Smooth muscle cell (in vitro differentiated cells): ENCODE measurements around the gene CREB3L1. TPM values are rescaled to one million over a fixed set of nuclear protein-coding genes. Genes with fewer than 3 reads are reported as not detected.
A peak's percentile ranks its signal among the peaks of the same experiment; 100 is the strongest.

Experiments used
- DNase-seq: peaks from one replicate; lab custom pipeline; 2025; ENCODE audit not compliant: unreplicated experiment; lab: John Stamatoyannopoulos, UW
- H2AFZ ChIP-seq: fragments of 200-600 bp; sonication (generic); 2 replicates; pipeline ENCODE4 v1.6.0; 2016; ENCODE audit warnings: antibody characterized with exemption, low read depth, mild to moderate bottlenecking
- H3F3A ChIP-seq: fragments of 200-600 bp; sonication (generic); 2 replicates; pipeline ENCODE4 v1.6.0; 2017; ENCODE audit warnings: antibody characterized with exemption, low read depth
- H3K27ac ChIP-seq: fragments of 200-600 bp; sonication (generic); 2 replicates; pipeline ENCODE4 v1.5.1; 2016; ENCODE audit warnings: low read depth, mild to moderate bottlenecking
- H3K27me3 ChIP-seq: fragments of 200-600 bp; sonication (generic); 2 replicates; pipeline ENCODE4 v1.6.1; 2016; ENCODE audit warnings: low read depth, mild to moderate bottlenecking
- H3K36me3 ChIP-seq: fragments of 200-600 bp; sonication (generic); 2 replicates; pipeline ENCODE4 v1.5.1; 2016; ENCODE audit warnings: low read depth
- H3K4me1 ChIP-seq: fragments of 200-600 bp; sonication (generic); 2 replicates; pipeline ENCODE4 v1.5.1; 2016; ENCODE audit warnings: low read depth
- H3K4me2 ChIP-seq: fragments of 200-600 bp; sonication (generic); 2 replicates; pipeline ENCODE4 v1.6.0; 2016; ENCODE audit warnings: mild to moderate bottlenecking
- H3K4me3 ChIP-seq: fragments of 200-600 bp; sonication (generic); 2 replicates; pipeline ENCODE4 v1.5.1; 2016; ENCODE audit warnings: mild to moderate bottlenecking
- H3K79me2 ChIP-seq: fragments of 200-600 bp; sonication (generic); 2 replicates; pipeline ENCODE4 v1.6.0; 2016; ENCODE audit warnings: low read depth, mild to moderate bottlenecking
- H3K9ac ChIP-seq: fragments of 200-600 bp; sonication (generic); 2 replicates; pipeline ENCODE4 v1.6.0; 2016; ENCODE audit warnings: low read depth
- H3K9me3 ChIP-seq: fragments of 200-600 bp; sonication (generic); replicated peaks from 2 replicates; pipeline ENCODE4 v1.5.1; 2016; ENCODE audit warnings: low read depth
- H4K20me1 ChIP-seq: fragments of 200-600 bp; sonication (generic); 2 replicates; pipeline ENCODE4 v1.6.0; 2016; ENCODE audit warnings: low read depth
- CTCF ChIP-seq: fragments of 200-600 bp; sonication (generic); IDR thresholded peaks from 2 replicates; pipeline ENCODE4 v1.5.1; 2017; ENCODE audit warnings: borderline replicate concordance, mild to moderate bottlenecking, antibody characterized with exemption; ENCODE audit not compliant: insufficient read depth, poor library complexity, severe bottlenecking
- WGBS: methylation state at CpG from one replicate; pipeline ENCODE4 v1.1.7; 2016; ENCODE audit warnings: low lambda C conversion rate; 5-methylcytosine and 5-hydroxymethylcytosine counted together
- polyA plus RNA-seq: library from polyadenylated mRNA; unstranded; fragments of >200 nt; fragmentation: Nextera tagmentation; extraction: Ambion mirVana; gene quantifications from 2 replicates; pipeline ENCODE4 v1.2.1, GENCODE V29; 2016
- total RNA-seq: library from RNA; depleted of rRNA; stranded (reverse); fragments of >200 nt; gene quantifications from 2 replicates; pipeline ENCODE4 v1.2.3, GENCODE V29; 2014

The CREB3L1 gene
- total and polyA plus RNA-seq, 2 experiments from 2014 or later, result 63.3 to 437 TPM

- no peaks in the 10 kb centered on the region for H3K36me3 ChIP-seq
- H3K27me3 ChIP-seq, result peaks cover 4% of the 10 kb centered on the region
- no peak overlapping the region for H3K4me2 ChIP-seq
- H2AFZ ChIP-seq, result no peak overlapping the region
- no peaks in the 10 kb centered on the region for H3K79me2 ChIP-seq
- H3K9ac ChIP-seq, result no peak overlapping the region
- DNase-seq, result no peak
- no peak overlapping the region for H3K4me3 ChIP-seq
- H4K20me1 ChIP-seq, result no peaks in the 10 kb centered on the region
- H3K27ac ChIP-seq, result no peak overlapping the region
- no peaks in the 10 kb centered on the region for H3K9me3 ChIP-seq
- no peak for TF ChIP-seq CTCF
- peaks cover 4% of the 10 kb centered on the region for H3F3A ChIP-seq
- WGBS, result over 99% methylated on average over 6 of the region's 6 CpGs
- peaks cover 36% of the 10 kb centered on the region for H3K4me1 ChIP-seq
Observed at GRCh38 chr11:46335271-46335670, 57.8 kb downstream of the CREB3L1 start.

GRCh38 chr11:46335890-46336562 is 58.6 kb downstream of the CREB3L1 start:
- Histone ChIP-seq H3K4me3 (no peak overlapping the region), H2AFZ (no peak overlapping the region), H3F3A (peaks cover 3% of the 10 kb centered on the region), H3K4me2 (peak overlapping the region; percentile 51), H3K27me3 (peaks cover 4% of the 10 kb centered on the region), H3K36me3 (no peaks in the 10 kb centered on the region), H3K4me1 (peaks cover 31% of the 10 kb centered on the region), H3K79me2 (no peaks in the 10 kb centered on the region), H3K27ac (no peak overlapping the region), H3K9me3 (no peaks in the 10 kb centered on the region), H4K20me1 (no peaks in the 10 kb centered on the region), H3K9ac (no peak overlapping the region)
- DNase-seq, result no peak
- no peak for TF ChIP-seq CTCF
- whole genome bisulfite sequencing, result 81% methylated on average over 11 of the region's 11 CpGs

- Histone ChIP-seq H3K27ac (no peak overlapping the region), H3K4me2 (peak overlapping the region; percentile 51), H2AFZ (no peak overlapping the region), H3K79me2 (no peaks in the 10 kb centered on the region), H3K4me1 (peaks cover 31% of the 10 kb centered on the region), H3K9me3 (no peaks in the 10 kb centered on the region), H3K27me3 (peaks cover 4% of the 10 kb centered on the region), H3F3A (peaks cover 3% of the 10 kb centered on the region), H3K9ac (no peak overlapping the region), H3K4me3 (no peak overlapping the region), H4K20me1 (no peaks in the 10 kb centered on the region), H3K36me3 (no peaks in the 10 kb centered on the region)
- DNase-seq, result no peak
- WGBS, result 64% methylated on average over 12 of the region's 12 CpGs
- TF ChIP-seq CTCF, result no peak
Observed at GRCh38 chr11:46336563-46337180, 59.2 kb downstream of the CREB3L1 start.
